Transverse colon (tissue), 4 donors: ENCODE results near the gene UBE2J2. TPM values are rescaled to one million over a fixed set of nuclear protein-coding genes. Genes with fewer than 3 reads are reported as not detected.
A peak's percentile ranks its signal among the peaks of the same experiment; 100 is the strongest.

Experiments
- DNase-seq: peaks from one replicate; pipeline ENCODE4 v3.0.0-alpha.2; 2019
- H3K27ac ChIP-seq, 4 donors: fragments of 200-600 bp; sonication (generic); 2 replicates each; pipeline ENCODE4 v1.5.1; 2016 to 2018; ENCODE audit warnings: inconsistent platforms in 4 of 4
- H3K27me3 ChIP-seq: fragments of 200-600 bp; sonication (generic); 2 replicates; pipeline ENCODE4 v1.5.1; 2017; ENCODE audit warnings: inconsistent platforms
- H3K36me3 ChIP-seq, 4 donors: fragments of 200-600 bp; sonication (generic); 2 replicates each; pipeline ENCODE4 v1.5.1; 2017 to 2019; ENCODE audit warnings: inconsistent platforms in 4 of 4
- H3K4me1 ChIP-seq, 4 donors: fragments of 200-600 bp; sonication (generic); 2 replicates each; pipeline ENCODE4 v1.5.1; 2017 to 2020; ENCODE audit warnings: inconsistent platforms in 4 of 4
- H3K4me3 ChIP-seq, 4 donors: fragments of 200-600 bp; sonication (generic); 1 replicate in 1 of 4; 2 replicates in 3 of 4; pipeline versions ENCODE4 v1.5.1 to v1.6.1; 2017 to 2019; ENCODE audit warnings: inconsistent platforms in 4 of 4
- H3K9me3 ChIP-seq, 2 donors: fragments of 200-600 bp; sonication (generic); 2 replicates each; pipeline ENCODE4 v1.5.1; 2017 to 2019; ENCODE audit warnings: inconsistent platforms in 2 of 2
- CTCF ChIP-seq, 5 experiments: fragments of 200-600 bp in 3 of 5; fragments of 450-650 bp in 2 of 5; sonication (generic) in 3 of 5; IDR thresholded peaks; 1 replicate in 2 of 5; 2 replicates in 3 of 5; pipeline ENCODE4 v1.5.1; 2016 to 2017; ENCODE audit warnings: antibody characterized with exemption in 5 of 5, inconsistent platforms in 3 of 5, mild to moderate bottlenecking in 2 of 5, moderate library complexity in 1 of 5
- EP300 ChIP-seq: sonication (generic); formaldehyde crosslinking; IDR thresholded peaks from one replicate; pipeline ENCODE4 v1.6.1; 2017; ENCODE audit warnings: antibody characterized with exemption, low read depth
- POLR2A ChIP-seq: fragments of 450-650 bp; IDR thresholded peaks from one replicate; pipeline ENCODE4 v1.6.1; 2016; ENCODE audit warnings: antibody characterized with exemption, mild to moderate bottlenecking, moderate library complexity
- POLR2AphosphoS5 ChIP-seq, 3 donors: sonication (generic); formaldehyde crosslinking; IDR thresholded peaks; one replicate each; pipeline ENCODE4 v1.6.1; 2016; ENCODE audit warnings: antibody characterized with exemption in 3 of 3
- WGBS, 2 donors: methylation state at CpG; one replicate each; pipeline ENCODE4 v1.1.5; 2018; ENCODE audit warnings: low coverage in 1 of 2; 5-methylcytosine and 5-hydroxymethylcytosine counted together
- in situ Hi-C, 4 donors: fragments of 200-750 bp; cut with MboI; loops; one replicate each; pipeline versions ENCODE4 v1.15.0 to v1.15.1; 2017; ENCODE audit warnings: low sequenced_read_pairs in 3 of 4, low pct_ligation_motif_present in 1 of 4, low pct_unique_long_range_greater_than_20kb in 1 of 4
- intact Hi-C: fragments of 100-400 bp; cut with DNase I; formaldehyde crosslinking; loops from one replicate; pipeline ENCODE4 v1.15.1; 2023; ENCODE audit warnings: low total_unique reads
- total RNA-seq, 4 donors: library from RNA; depleted of rRNA; stranded (reverse); fragments of >200 nt; gene quantifications; one replicate each; pipeline ENCODE4 v1.1.0, GENCODE V29; 2016

Gene UBE2J2
- total RNA-seq, 4 donors from 2014 or later: 49.6 to 110 (median 59.1) TPM

DNA sequence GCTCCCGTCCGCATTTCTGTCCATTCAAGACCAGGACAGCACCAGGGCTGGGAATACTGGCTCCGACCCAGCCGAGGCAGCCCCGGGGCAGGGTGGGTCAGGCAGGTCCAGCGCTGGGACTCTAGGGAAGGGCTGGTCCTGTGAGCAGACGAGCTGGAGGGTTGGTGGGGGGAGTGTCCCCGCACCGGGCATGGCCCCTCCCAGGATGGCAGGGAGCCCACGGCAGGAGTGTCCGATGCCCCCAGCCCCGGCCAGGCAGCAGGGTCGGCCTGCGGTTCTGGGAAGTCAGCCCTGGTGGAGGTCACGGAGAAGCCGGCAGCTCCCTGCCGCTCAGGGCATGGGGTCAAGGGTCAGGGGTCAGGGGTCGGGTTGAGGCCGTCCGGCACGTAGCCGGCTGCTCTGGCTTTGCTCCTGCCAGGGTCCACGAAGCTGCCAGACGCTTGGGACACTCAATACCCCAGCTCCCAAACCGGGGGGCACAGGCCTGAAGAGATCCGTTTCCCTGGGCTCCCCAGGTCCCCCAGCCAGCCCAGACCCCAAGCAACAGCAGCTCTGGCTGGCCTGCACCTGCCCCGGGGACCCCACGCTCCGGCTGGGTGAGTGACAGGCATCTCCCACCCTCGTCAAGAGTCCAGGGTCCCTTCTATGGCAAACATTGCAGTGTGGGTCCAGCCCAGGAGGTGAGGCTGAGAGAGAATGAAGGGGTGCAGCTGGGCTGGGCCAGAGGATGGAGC is 33.9 kb downstream of the UBE2J2 start:
- H3K27me3 ChIP-seq: peaks cover 52% of the 10 kb centered on the region
- in situ Hi-C loops (no loop called here), intact Hi-C loops (no loop called here)
- H3K4me1 ChIP-seq: peaks cover 7 to 28% (median 24%) of the 10 kb centered on the region in 4 donors
- H3K4me3 ChIP-seq: no peak overlapping the region
- no peak for DNase-seq
- H3K9me3 ChIP-seq: no peaks in the 10 kb centered on the region
- WGBS, 2 donors: 23% methylated on average over 26 of the region's 30 CpGs; no CpG with 5 or more reads in 1 of the 2 donors
- TF ChIP-seq POLR2AphosphoS5 (IDR thresholded peaks at IDR 0.05): no peak
- no peaks in the 10 kb centered on the region for H3K36me3 ChIP-seq
- H3K27ac ChIP-seq: no peak overlapping the region

DNA sequence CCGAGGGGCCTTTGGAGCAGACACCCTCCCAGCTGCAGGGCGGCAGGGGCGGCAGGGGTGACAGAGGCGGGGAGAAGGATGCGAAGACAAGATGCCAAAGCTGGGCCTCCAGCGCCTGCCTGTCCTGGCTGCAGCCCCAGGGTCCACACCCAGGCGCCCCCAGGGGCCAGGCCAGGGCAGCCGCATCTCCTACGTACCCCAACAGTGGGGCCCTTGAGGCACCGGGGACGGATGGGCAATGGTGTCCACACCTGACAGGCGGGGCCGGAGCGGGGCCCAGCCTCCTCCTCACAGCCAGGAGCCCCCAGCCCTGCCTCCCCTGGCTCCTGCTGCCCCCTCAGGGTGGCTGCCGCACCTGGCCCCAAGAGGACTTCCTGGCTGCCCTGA is 34.4 kb downstream of the UBE2J2 start:
- no peak for TF ChIP-seq POLR2A
- TF ChIP-seq CTCF (IDR thresholded peaks at IDR 0.05): no peak
- no peak for TF ChIP-seq EP300
- TF ChIP-seq POLR2AphosphoS5 (IDR thresholded peaks at IDR 0.05): no peak
- in situ Hi-C loops (no loop called here), intact Hi-C loops (no loop called here)
- 26% methylated on average over 8 of the region's 15 CpGs; no CpG with 5 or more reads in 1 of the 2 donors for WGBS, 2 donors
- DNase-seq: no peak
- Histone ChIP-seq H3K4me1 (peaks cover 4 to 25% (median 21%) of the 10 kb centered on the region in 4 donors), H3K36me3 (no peaks in the 10 kb centered on the region), H3K4me3 (no peak overlapping the region), H3K27ac (no peak overlapping the region), H3K27me3 (peaks cover 52% of the 10 kb centered on the region), H3K9me3 (no peaks in the 10 kb centered on the region)

DNA sequence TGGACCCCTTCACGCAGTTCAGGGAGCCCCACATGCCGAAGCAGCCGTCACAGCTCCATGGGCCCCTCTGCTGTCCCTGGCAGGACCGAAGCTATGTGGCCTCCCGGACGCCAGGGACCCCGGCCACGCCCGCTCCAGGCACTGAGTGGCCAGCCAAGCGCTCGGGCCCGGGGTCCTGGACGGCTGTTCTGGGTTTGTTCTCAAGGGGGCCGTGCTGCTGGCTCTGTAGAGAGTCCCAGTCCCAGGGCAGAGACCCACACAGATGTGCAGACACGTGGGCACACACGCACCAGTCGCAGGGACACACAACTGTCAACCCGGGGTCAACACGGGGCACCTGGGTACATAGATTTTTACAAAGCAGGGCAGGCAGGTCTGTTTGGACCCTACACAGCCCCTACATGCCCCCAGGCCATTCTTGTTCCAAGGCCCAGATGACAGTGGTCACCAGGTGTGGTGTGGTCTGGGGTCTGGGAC is 34.9 kb downstream of the UBE2J2 start:
- TF ChIP-seq POLR2A: no peak
- TF ChIP-seq EP300: no peak
- no peak for TF ChIP-seq POLR2AphosphoS5 (IDR thresholded peaks at IDR 0.05)
- TF ChIP-seq CTCF (IDR thresholded peaks at IDR 0.05): no peak
- intact Hi-C loops: no loop called here

GRCh38 chr1:1237874-1238701 is 35.6 kb downstream of the UBE2J2 start:
- intact Hi-C loops: no loop called here
- Histone ChIP-seq H3K9me3 (no peaks in the 10 kb centered on the region), H3K4me3 (no peak overlapping the region), H3K27ac (no peak overlapping the region), H3K27me3 (peaks cover 52% of the 10 kb centered on the region), H3K4me1 (peaks cover 5 to 24% (median 22%) of the 10 kb centered on the region in 4 donors), H3K36me3 (no peaks in the 10 kb centered on the region)
- 12% methylated on average over 17 of the region's 48 CpGs; no CpG with 5 or more reads in 1 of the 2 donors for WGBS, 2 donors
- in situ Hi-C loops: no loop called here
- TF ChIP-seq CTCF (IDR thresholded peaks at IDR 0.05): no peak
- no peak for TF ChIP-seq POLR2A
- no peak for TF ChIP-seq EP300
- TF ChIP-seq POLR2AphosphoS5 (IDR thresholded peaks at IDR 0.05): no peak
- DNase-seq: peak; percentile 24

More for the DNA sequence above, 34.9 kb downstream of the UBE2J2 start:
- no peak for DNase-seq
- in situ Hi-C loops: no loop called here
- Histone ChIP-seq H3K9me3 (no peaks in the 10 kb centered on the region), H3K4me3 (no peak overlapping the region), H3K36me3 (no peaks in the 10 kb centered on the region), H3K27ac (no peak overlapping the region), H3K27me3 (peaks cover 52% of the 10 kb centered on the region), H3K4me1 (peaks cover 4 to 21% (median 18%) of the 10 kb centered on the region in 4 donors)
- 39% methylated on average over 19 of the region's 19 CpGs; no CpG with 5 or more reads in 1 of the 2 donors for WGBS, 2 donors
